Smooth muscle cell of trachea (primary cell): ENCODE measurements around the gene KLHL28. TPM values are rescaled to one million over a fixed set of nuclear protein-coding genes. Genes with fewer than 3 reads are reported as not detected.

ENCODE experiments used
- total RNA-seq: library from RNA; depleted of rRNA; stranded (reverse); fragments of >200 nt; gene quantifications from 2 replicates; pipeline ENCODE4 v1.2.1, GENCODE V29; 2014

The KLHL28 gene, protein sequence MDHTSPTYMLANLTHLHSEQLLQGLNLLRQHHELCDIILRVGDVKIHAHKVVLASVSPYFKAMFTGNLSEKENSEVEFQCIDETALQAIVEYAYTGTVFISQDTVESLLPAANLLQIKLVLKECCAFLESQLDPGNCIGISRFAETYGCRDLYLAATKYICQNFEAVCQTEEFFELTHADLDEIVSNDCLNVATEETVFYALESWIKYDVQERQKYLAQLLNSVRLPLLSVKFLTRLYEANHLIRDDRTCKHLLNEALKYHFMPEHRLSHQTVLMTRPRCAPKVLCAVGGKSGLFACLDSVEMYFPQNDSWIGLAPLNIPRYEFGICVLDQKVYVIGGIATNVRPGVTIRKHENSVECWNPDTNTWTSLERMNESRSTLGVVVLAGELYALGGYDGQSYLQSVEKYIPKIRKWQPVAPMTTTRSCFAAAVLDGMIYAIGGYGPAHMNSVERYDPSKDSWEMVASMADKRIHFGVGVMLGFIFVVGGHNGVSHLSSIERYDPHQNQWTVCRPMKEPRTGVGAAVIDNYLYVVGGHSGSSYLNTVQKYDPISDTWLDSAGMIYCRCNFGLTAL
- 9.1 and 10.2 TPM in 2 replicates for total RNA-seq

DNA sequence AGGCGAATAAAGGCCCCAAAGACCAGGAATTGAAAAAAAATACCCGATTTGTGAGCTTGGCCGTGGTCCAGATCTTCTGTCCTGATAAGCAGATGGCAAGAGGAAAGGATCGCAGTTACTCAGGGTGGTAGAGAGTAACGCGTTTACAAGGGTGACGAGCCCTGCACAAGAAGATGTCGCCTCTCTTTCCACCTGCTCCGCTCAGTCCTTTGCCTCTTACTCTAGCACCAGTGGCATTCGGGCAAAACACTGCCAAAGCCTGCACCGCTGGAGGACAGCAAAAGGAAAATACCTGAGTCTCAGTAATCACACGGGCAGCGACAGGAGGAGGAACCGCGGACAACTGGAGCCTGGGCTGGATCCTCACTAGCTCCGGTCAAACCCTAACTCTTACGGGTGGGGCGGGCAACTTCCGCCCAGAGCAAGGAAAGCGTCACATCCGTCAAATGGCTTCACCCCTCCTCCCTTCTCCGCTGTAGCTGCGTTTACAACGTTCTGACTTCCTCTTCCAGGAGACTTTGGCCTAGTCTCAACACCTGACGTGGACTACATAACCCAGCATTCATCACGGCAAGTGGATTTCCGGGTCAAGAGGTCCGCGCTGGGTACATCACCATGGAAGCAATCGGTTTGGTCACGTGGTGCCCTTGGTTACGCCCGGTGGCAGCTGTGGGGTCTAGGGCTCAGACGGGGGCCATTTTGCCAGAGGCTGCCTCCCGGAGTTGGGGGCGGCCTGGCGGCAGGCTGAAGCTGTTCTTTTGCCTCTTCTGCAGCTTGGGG lies at the start of gene KLHL28, which contains the start of gene TOGARAM1:
TSS of gene KLHL28 (minus strand) at position 394 of the 780 bp plus-strand sequence. CDS start 16,019 bp downstream, outside the sequence.
TSS of gene TOGARAM1 (plus strand) at position 637 of the 780 bp plus-strand sequence. CDS start 232 bp downstream, outside the sequence.

Other genes with a start within 250 kb of the KLHL28 start
- gene TOGARAM1, start 243 bp upstream of the KLHL28 start, total RNA-seq = 19.0 and 26.3 TPM in 2 replicates
- gene PRPF39, start 122.2 kb upstream of the KLHL28 start, total RNA-seq = 33.4 and 42.2 TPM in 2 replicates
- 15.5 and 50.0 TPM in 2 replicates for gene FKBP3, start 172.5 kb upstream of the KLHL28 start, total RNA-seq
- 2.2 and 10.8 TPM in 2 replicates for gene FANCM, start 174.0 kb upstream of the KLHL28 start, total RNA-seq